Measurements from ENCODE around the gene RNF135. TPM values are rescaled to one million over a fixed set of nuclear protein-coding genes. Genes with fewer than 3 reads are reported as not detected.

Gene RNF135
- total and polyA plus RNA-seq, 2 of the 4 experiments (the other 2 are of a cell fraction), result 5.9 to 9.0 TPM

GRCh38 chr17:30930495-30930894 is 40.3 kb upstream of the RNF135 start:
- DNase-seq, result no peak
- CTCF ChIA-PET, result no interaction called here
- H2AK5ac ChIP-seq (ENCODE audit: low read depth, low read length), result no peak overlapping the region

More at GRCh38 chr17:30930495-30930894, 40.3 kb upstream of the RNF135 start:
- POLR2A ChIA-PET (ENCODE audit: unreplicated experiment), result no interaction called here
- TF ChIP-seq CEBPB (IDR thresholded peaks at IDR 0.05; ENCODE audit: low read depth, low read length), result no peak
- TF ChIP-seq CHD1 (IDR thresholded peaks at IDR 0.05; ENCODE audit: low read depth, low read length), result no peak
- no peak for TF ChIP-seq FOS (IDR thresholded peaks at IDR 0.05; ENCODE audit: low read depth, low read length)
- no peak for TF ChIP-seq RAD21 (IDR thresholded peaks at IDR 0.05; ENCODE audit: low read length)
- TF ChIP-seq MAFK (IDR thresholded peaks at IDR 0.05; ENCODE audit: low read depth, low read length), result no peak
- no peak for TF ChIP-seq BHLHE40 (IDR thresholded peaks at IDR 0.05; ENCODE audit: low read depth, low read length)
- TF ChIP-seq RCOR1 (IDR thresholded peaks at IDR 0.05; ENCODE audit: insufficient replicate concordance, low read length), result no peak
- TF ChIP-seq POLR2A (IDR thresholded peaks at IDR 0.05; ENCODE audit: low read depth, low read length), result no peak
- TF ChIP-seq USF2 (IDR thresholded peaks at IDR 0.05; ENCODE audit: low read depth, low read length), result no peak
- no peak for TF ChIP-seq SMC3 (IDR thresholded peaks at IDR 0.05; ENCODE audit: low read depth, low read length)
- no peak for TF ChIP-seq ELK1 (IDR thresholded peaks at IDR 0.05; ENCODE audit: borderline replicate concordance, low read depth, low read length)
- TF ChIP-seq MAZ (IDR thresholded peaks at IDR 0.05; ENCODE audit: borderline replicate concordance, low read depth, low read length), result no peak
- no peak for TF ChIP-seq MXI1 (IDR thresholded peaks at IDR 0.05; ENCODE audit: borderline replicate concordance, low read depth, low read length)
- no peak for TF ChIP-seq RFX5 (IDR thresholded peaks at IDR 0.05; ENCODE audit: low read depth, low read length)
- no peak for TF ChIP-seq CTCF (conservative IDR thresholded peaks at IDR 0.05; ENCODE audit: low read depth, low read length)
- no peak for TF ChIP-seq NFE2L2 (IDR thresholded peaks at IDR 0.05; ENCODE audit: low read depth, low read length)
- dilution Hi-C loops (cut with HindIII; ENCODE audit: low sequenced_read_pairs, unreplicated experiment) (no loop called here), intact Hi-C loops (cut with micrococcal nuclease) (no loop called here), in situ Hi-C loops (cut with MboI; ENCODE audit: low sequenced_read_pairs) (no loop called here)
- Histone ChIP-seq H3K18ac (ENCODE audit: low read depth, low read length) (no peak overlapping the region), H2AFZ (replicated peaks; ENCODE audit: low read length, poor library complexity) (no peak overlapping the region), H2AK9ac (replicated peaks; ENCODE audit: low read depth, low read length, poor library complexity) (peak overlapping the region; percentile 35), H2BK5ac (ENCODE audit: low read depth, low read length, poor library complexity, severe bottlenecking) (no peak overlapping the region), H3K9ac (ENCODE audit: low read depth, low read length) (no peak overlapping the region), H2BK20ac (ENCODE audit: low read depth, low read length) (no peak overlapping the region), H3K56ac (ENCODE audit: extremely low read depth, insufficient read depth, low read length) (no peak overlapping the region), H3K79me1 (ENCODE audit: low read depth in 1 of 2, low read length in 2 of 2) (no peaks in the 10 kb centered on the region), H4K8ac (ENCODE audit: low read depth in 2 of 2, low read length in 2 of 2) (no peak overlapping the region), H3K23ac (ENCODE audit: low read depth, low read length) (no peak overlapping the region), H3K36me3 (ENCODE audit: control insufficient read depth, insufficient read depth, low read length) (no peaks in the 10 kb centered on the region), H3K14ac (replicated peaks; ENCODE audit: low read depth, low read length) (no peak overlapping the region), H3K9me1 (ENCODE audit: insufficient read depth, low read length) (no peaks in the 10 kb centered on the region; the same call in 1 of the 2 replicates), H2BK120ac (ENCODE audit: low read depth, low read length) (no peak overlapping the region), H4K91ac (ENCODE audit: insufficient read depth, low read depth, low read length) (no peak overlapping the region), H3K4me1 (ENCODE audit: control insufficient read depth, insufficient read depth, low read length) (no peaks in the 10 kb centered on the region), H3K9me3 (ENCODE audit: control insufficient read depth, insufficient read depth, low read length) (no peaks in the 10 kb centered on the region), H3K4me3 (ENCODE audit: insufficient read depth, low read depth, low read length) (no peak overlapping the region), H2BK15ac (ENCODE audit: low read depth, low read length) (no peak overlapping the region), H3K4me2 (ENCODE audit: low read depth, low read length) (no peak overlapping the region), H4K20me1 (ENCODE audit: insufficient read depth, low read length) (no peaks in the 10 kb centered on the region), H3K27me3 (ENCODE audit: control insufficient read depth, insufficient read depth, low read length) (peaks cover 3% of the 10 kb centered on the region; the same call in 1 of the 2 replicates), H4K5ac (ENCODE audit: low read depth, low read length) (no peak overlapping the region), H3K4ac (ENCODE audit: low read depth, low read length) (no peak overlapping the region), H3K27ac (ENCODE audit: insufficient read depth, low read length) (no peak overlapping the region)
- no peak for ATAC-seq (ENCODE audit: low read depth)
- WGBS, 2 experiments (ENCODE audit: extremely low coverage in 2 of 2, insufficient read length in 1 of 2), result no CpG with 5 or more reads among the region's 3 CpGs
- BruUV-seq (replicated peaks), result no TSS peak

Measured in IMR-90 (cell line).